SK-N-SH treated with all-trans-retinoic acid at 6 μM for 48 hours (cell line): Measurements from ENCODE around the gene TSGA10IP.

Experiments used
- ATAC-seq: fragments of 200-7000 bp; cut with Tn5 transposase; 3 replicates; pipeline ENCODE4 v1.9.1; 2020; ENCODE audit warnings: mild to moderate bottlenecking, moderate library complexity
- ARNTL ChIP-seq: fragments of 450-650 bp; formaldehyde crosslinking; IDR thresholded peaks from 2 replicates; pipeline ENCODE4 v1.5.0; 2020; ENCODE audit warnings: low read depth, mild to moderate bottlenecking, moderate library complexity, borderline replicate concordance
- BACH2 ChIP-seq: fragments of 250-450 bp; sonication (Bioruptor Pico); IDR thresholded peaks from 2 replicates; pipeline ENCODE4 v1.9.0; 2021; ENCODE audit warnings: mild to moderate bottlenecking, borderline replicate concordance
- CSDC2 ChIP-seq: fragments of 250-450 bp; sonication (Bioruptor Pico); IDR thresholded peaks from 2 replicates; pipeline ENCODE4 v1.5.0; 2020; ENCODE audit warnings: mild to moderate bottlenecking, moderate library complexity
- ESRRG ChIP-seq: fragments of 250-450 bp; sonication (Bioruptor Pico); IDR thresholded peaks from 2 replicates; pipeline ENCODE4 v1.6.1; 2021; ENCODE audit warnings: mild to moderate bottlenecking
- GLIS3 ChIP-seq: fragments of 250-450 bp; sonication (Bioruptor Pico); IDR thresholded peaks from 2 replicates; pipeline ENCODE4 v1.5.0; 2020; ENCODE audit warnings: mild to moderate bottlenecking, moderate library complexity
- ISL1 ChIP-seq: fragments of 250-450 bp; sonication (Bioruptor Pico); IDR thresholded peaks from 2 replicates; pipeline ENCODE4 v2.1.2; 2022; ENCODE audit warnings: mild to moderate bottlenecking, moderate library complexity
- PPARA ChIP-seq: fragments of 250-450 bp; sonication (Bioruptor Pico); IDR thresholded peaks from 2 replicates; pipeline ENCODE4 v1.5.0; 2020; ENCODE audit warnings: mild to moderate bottlenecking, borderline replicate concordance
- SNAI2 ChIP-seq: fragments of 250-450 bp; sonication (Bioruptor Pico); IDR thresholded peaks from 2 replicates; pipeline ENCODE4 v1.5.0; 2020; ENCODE audit warnings: mild to moderate bottlenecking, moderate library complexity
- TOX ChIP-seq: fragments of 250-450 bp; sonication (Bioruptor Pico); IDR thresholded peaks from 2 replicates; pipeline ENCODE4 v1.8.0; 2021; ENCODE audit warnings: mild to moderate bottlenecking, moderate library complexity, borderline replicate concordance
- ZC3H10 ChIP-seq: fragments of 250-450 bp; sonication (Bioruptor Pico); IDR thresholded peaks from 2 replicates; pipeline ENCODE4 v1.5.1; 2021; ENCODE audit warnings: mild to moderate bottlenecking, moderate library complexity
- ZFP3 ChIP-seq: fragments of 250-450 bp; sonication (Bioruptor Pico); IDR thresholded peaks from 2 replicates; pipeline ENCODE4 v1.5.0; 2020; ENCODE audit warnings: mild to moderate bottlenecking, moderate library complexity
- ZFP30 ChIP-seq: fragments of 450-650 bp; formaldehyde crosslinking; IDR thresholded peaks from 2 replicates; pipeline ENCODE4 v1.5.0; 2022; ENCODE audit warnings: mild to moderate bottlenecking, moderate library complexity
- ZNF70 ChIP-seq: fragments of 450-650 bp; formaldehyde crosslinking; IDR thresholded peaks from 2 replicates; pipeline ENCODE4 v1.5.0; 2020; ENCODE audit warnings: mild to moderate bottlenecking, moderate library complexity
- ZNF8 ChIP-seq: fragments of 450-650 bp; formaldehyde crosslinking; IDR thresholded peaks from 2 replicates; pipeline ENCODE4 v1.5.0; 2020; ENCODE audit warnings: mild to moderate bottlenecking, moderate library complexity
- TF ChIP-seq, protein P1 (sequence below): fragments of 250-450 bp; sonication (Bioruptor Pico); IDR thresholded peaks from 2 replicates; pipeline ENCODE4 v1.5.1; 2020; ENCODE audit warnings: low read depth, mild to moderate bottlenecking, moderate library complexity
- TF ChIP-seq, protein P2 (sequence below): fragments of 250-450 bp; sonication (Bioruptor Pico); IDR thresholded peaks from 2 replicates; pipeline ENCODE4 v1.8.0; 2021; ENCODE audit warnings: low read depth, mild to moderate bottlenecking, moderate library complexity, borderline replicate concordance
- TF ChIP-seq, protein P3 (sequence below): fragments of 250-450 bp; sonication (Bioruptor Pico); IDR thresholded peaks from 2 replicates; pipeline ENCODE4 v1.5.1; 2021; ENCODE audit warnings: mild to moderate bottlenecking, moderate library complexity
- TF ChIP-seq, protein P4 (sequence below): fragments of 250-450 bp; sonication (Bioruptor Pico); IDR thresholded peaks from 2 replicates; pipeline ENCODE4 v1.8.0; 2020; ENCODE audit warnings: mild to moderate bottlenecking, moderate library complexity, borderline replicate concordance

TSGA10IP gene

DNA sequence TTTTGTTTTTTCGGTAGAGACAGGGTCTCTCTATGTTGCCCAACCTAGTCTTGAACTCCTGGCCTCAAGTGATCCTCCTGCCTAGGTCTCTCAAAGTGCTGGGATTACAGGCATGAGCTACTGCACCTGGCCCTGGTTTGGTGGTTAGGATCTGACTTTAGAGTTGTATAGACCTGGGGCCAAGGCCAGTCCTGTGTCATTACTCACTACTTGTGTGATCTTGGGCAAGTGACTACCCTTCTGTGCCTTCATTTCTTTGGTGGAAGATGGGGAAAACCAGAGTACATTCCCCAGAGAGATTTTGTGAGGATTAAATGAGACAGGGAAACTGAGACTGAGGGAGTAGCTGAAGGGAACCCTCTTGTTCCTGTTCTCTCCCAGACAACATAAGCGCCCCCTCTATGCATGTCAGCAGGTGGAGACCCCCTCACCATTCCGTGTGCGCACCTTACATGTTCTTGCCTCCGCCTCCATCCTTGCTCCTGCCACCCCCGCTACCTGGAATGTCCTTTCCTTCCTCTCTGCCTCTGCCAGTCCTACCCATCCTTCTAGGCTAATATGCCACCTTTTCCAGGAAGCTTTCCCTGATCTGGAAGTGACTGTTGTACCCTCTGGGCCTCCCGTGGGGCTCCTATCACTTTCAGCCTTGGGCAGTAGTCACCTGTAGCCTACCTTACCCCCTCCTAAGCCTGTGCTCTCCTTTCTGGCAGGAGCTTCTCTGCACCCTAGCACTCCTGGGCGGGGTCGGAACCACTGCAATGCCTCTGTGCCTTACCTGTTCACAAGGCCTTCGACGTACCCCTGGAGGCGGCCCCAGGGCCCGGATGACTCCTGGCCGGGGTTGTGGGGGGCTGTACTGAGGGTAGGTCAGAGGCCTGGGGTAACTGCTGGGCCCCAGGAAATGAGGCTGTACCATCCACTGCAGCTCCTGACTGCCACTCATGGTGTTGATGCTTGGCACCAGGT, 49.0 kb upstream of the TSGA10IP start:
- no peak for ATAC-seq
- TF ChIP-seq PPARA (CRISPR knock-in tag) (no peak), ESRRG (CRISPR knock-in tag) (no peak), CSDC2 (CRISPR knock-in tag) (no peak), ZFP30 (CRISPR knock-in tag) (no peak), ARNTL (CRISPR knock-in tag) (no peak), ZFP3 (CRISPR knock-in tag) (no peak), GLIS3 (CRISPR knock-in tag) (no peak), TOX (CRISPR knock-in tag) (no peak), ISL1 (no peak), ZC3H10 (CRISPR knock-in tag) (no peak), SNAI2 (CRISPR knock-in tag) (no peak)
- TF ChIP-seq, protein P1, sequence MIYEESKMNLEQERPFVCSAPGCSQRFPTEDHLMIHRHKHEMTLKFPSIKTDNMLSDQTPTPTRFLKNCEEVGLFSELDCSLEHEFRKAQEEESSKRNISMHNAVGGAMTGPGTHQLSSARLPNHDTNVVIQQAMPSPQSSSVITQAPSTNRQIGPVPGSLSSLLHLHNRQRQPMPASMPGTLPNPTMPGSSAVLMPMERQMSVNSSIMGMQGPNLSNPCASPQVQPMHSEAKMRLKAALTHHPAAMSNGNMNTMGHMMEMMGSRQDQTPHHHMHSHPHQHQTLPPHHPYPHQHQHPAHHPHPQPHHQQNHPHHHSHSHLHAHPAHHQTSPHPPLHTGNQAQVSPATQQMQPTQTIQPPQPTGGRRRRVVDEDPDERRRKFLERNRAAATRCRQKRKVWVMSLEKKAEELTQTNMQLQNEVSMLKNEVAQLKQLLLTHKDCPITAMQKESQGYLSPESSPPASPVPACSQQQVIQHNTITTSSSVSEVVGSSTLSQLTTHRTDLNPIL (CRISPR knock-in tag): no peak
- TF ChIP-seq, protein P2, sequence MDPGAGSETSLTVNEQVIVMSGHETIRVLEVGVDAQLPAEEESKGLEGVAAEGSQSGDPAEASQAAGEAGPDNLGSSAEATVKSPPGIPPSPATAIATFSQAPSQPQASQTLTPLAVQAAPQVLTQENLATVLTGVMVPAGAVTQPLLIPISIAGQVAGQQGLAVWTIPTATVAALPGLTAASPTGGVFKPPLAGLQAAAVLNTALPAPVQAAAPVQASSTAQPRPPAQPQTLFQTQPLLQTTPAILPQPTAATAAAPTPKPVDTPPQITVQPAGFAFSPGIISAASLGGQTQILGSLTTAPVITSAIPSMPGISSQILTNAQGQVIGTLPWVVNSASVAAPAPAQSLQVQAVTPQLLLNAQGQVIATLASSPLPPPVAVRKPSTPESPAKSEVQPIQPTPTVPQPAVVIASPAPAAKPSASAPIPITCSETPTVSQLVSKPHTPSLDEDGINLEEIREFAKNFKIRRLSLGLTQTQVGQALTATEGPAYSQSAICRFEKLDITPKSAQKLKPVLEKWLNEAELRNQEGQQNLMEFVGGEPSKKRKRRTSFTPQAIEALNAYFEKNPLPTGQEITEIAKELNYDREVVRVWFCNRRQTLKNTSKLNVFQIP (CRISPR knock-in tag): no peak
- TF ChIP-seq, protein P3, sequence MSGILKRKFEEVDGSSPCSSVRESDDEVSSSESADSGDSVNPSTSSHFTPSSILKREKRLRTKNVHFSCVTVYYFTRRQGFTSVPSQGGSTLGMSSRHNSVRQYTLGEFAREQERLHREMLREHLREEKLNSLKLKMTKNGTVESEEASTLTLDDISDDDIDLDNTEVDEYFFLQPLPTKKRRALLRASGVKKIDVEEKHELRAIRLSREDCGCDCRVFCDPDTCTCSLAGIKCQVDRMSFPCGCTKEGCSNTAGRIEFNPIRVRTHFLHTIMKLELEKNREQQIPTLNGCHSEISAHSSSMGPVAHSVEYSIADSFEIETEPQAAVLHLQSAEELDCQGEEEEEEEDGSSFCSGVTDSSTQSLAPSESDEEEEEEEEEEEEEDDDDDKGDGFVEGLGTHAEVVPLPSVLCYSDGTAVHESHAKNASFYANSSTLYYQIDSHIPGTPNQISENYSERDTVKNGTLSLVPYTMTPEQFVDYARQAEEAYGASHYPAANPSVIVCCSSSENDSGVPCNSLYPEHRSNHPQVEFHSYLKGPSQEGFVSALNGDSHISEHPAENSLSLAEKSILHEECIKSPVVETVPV (CRISPR knock-in tag): no peak
- TF ChIP-seq, protein P4, sequence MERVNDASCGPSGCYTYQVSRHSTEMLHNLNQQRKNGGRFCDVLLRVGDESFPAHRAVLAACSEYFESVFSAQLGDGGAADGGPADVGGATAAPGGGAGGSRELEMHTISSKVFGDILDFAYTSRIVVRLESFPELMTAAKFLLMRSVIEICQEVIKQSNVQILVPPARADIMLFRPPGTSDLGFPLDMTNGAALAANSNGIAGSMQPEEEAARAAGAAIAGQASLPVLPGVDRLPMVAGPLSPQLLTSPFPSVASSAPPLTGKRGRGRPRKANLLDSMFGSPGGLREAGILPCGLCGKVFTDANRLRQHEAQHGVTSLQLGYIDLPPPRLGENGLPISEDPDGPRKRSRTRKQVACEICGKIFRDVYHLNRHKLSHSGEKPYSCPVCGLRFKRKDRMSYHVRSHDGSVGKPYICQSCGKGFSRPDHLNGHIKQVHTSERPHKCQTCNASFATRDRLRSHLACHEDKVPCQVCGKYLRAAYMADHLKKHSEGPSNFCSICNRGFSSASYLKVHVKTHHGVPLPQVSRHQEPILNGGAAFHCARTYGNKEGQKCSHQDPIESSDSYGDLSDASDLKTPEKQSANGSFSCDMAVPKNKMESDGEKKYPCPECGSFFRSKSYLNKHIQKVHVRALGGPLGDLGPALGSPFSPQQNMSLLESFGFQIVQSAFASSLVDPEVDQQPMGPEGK (CRISPR knock-in tag): no peak

DNA sequence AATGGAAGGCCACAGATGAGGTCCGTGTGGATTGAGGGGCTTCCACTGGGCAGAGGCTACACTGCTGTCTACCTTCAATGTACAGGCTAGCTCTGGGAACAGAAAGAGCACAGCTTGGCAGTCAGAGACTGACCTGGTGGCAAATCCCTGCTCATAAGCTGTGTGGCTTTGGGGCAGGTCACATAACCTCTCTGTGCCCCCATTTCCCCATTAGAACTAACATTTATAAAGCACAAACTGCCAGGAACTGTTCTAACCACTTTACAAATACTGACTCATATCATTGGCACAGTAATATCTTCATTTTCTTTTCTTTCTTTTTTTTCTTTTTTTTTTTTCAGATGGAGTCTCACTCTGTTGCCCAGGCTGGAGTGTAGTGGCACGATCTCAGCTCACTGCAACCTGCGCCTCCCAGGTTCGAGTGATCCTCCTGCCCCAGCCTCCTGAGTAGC, 48.2 kb upstream of the TSGA10IP start:
- ATAC-seq: no peak
- no peak for TF ChIP-seq ESRRG (CRISPR knock-in tag)
- TF ChIP-seq, protein P4 (CRISPR knock-in tag): no peak
- TF ChIP-seq, protein P1 (CRISPR knock-in tag): no peak
- TF ChIP-seq BACH2 (CRISPR knock-in tag): no peak
- TF ChIP-seq ARNTL (CRISPR knock-in tag): no peak
- TF ChIP-seq, protein P2 (CRISPR knock-in tag): no peak
- no peak for TF ChIP-seq ZNF70
- TF ChIP-seq GLIS3 (CRISPR knock-in tag): no peak
- TF ChIP-seq, protein P3 (CRISPR knock-in tag): no peak
- no peak for TF ChIP-seq TOX (CRISPR knock-in tag)
- TF ChIP-seq ZNF8: no peak
- no peak for TF ChIP-seq ZFP3 (CRISPR knock-in tag)
- TF ChIP-seq SNAI2 (CRISPR knock-in tag): no peak
